ENCODE data around the gene NSUN7.

- TF ChIP-seq CTCF (IDR thresholded peaks at IDR 0.05), result peak in 1 of 3 donors; percentile 25
- no peak for TF ChIP-seq POLR2A (IDR thresholded peaks at IDR 0.05)
These were observed 12.8 kb upstream of the NSUN7 start for GRCh38 chr4:40736910-40737309.
